ENCODE data around the gene NT5M.

The NT5M gene

GRCh38 chr17:17285951-17286350 lies 17.2 kb upstream of the NT5M start:
- TF ChIP-seq CTCF (conservative IDR thresholded peaks at IDR 0.05; ENCODE audit: low read depth): no peak
- ChIA-PET POLR2A (ENCODE audit: low non-redundant PET) (no interaction called here), CTCF (no interaction called here)
- no peak overlapping the region for H3K27ac ChIP-seq
- DNase-seq (ENCODE audit: low spot score): no peak

GRCh38 chr17:17289086-17289485 lies 14.1 kb upstream of the NT5M start:
- CTCF ChIA-PET: no interaction called here
- no peak overlapping the region for H3K27ac ChIP-seq
- POLR2A ChIA-PET (ENCODE audit: low non-redundant PET): no interaction called here
- no peak for TF ChIP-seq CTCF (conservative IDR thresholded peaks at IDR 0.05; ENCODE audit: low read depth)
- no peak for DNase-seq (ENCODE audit: low spot score)

- ChIA-PET CTCF (no interaction called here), POLR2A (ENCODE audit: low non-redundant PET) (no interaction called here)
- no peak for TF ChIP-seq CTCF (conservative IDR thresholded peaks at IDR 0.05; ENCODE audit: low read depth)
- no peak overlapping the region for H3K27ac ChIP-seq
- DNase-seq (ENCODE audit: low spot score): no peak
Measured at GRCh38 chr17:17289701-17290100, 13.5 kb upstream of the NT5M start.

GRCh38 chr17:17295141-17295540 lies 8.0 kb upstream of the NT5M start:
- no peak for TF ChIP-seq CTCF (conservative IDR thresholded peaks at IDR 0.05; ENCODE audit: low read depth)
- ChIA-PET POLR2A (ENCODE audit: low non-redundant PET) (no interaction called here), CTCF (no interaction called here)
- DNase-seq (ENCODE audit: low spot score): no peak
- no peak overlapping the region for H3K27ac ChIP-seq

- ChIA-PET CTCF (no interaction called here), POLR2A (ENCODE audit: low non-redundant PET) (no interaction called here)
- TF ChIP-seq CTCF (conservative IDR thresholded peaks at IDR 0.05; ENCODE audit: low read depth): no peak
- DNase-seq (ENCODE audit: low spot score): no peak
- no peak overlapping the region for H3K27ac ChIP-seq
Measured at GRCh38 chr17:17297217-17297616, 6.0 kb upstream of the NT5M start.

- no peak for TF ChIP-seq CTCF (conservative IDR thresholded peaks at IDR 0.05; ENCODE audit: low read depth)
- ChIA-PET CTCF (interaction anchor here (0.6 kb wide), 1 partner anchor 593 kb away, joined by 4 read pairs; no protein-coding TSS in a partner anchor), POLR2A (ENCODE audit: low non-redundant PET) (no interaction called here)
- no peak for DNase-seq (ENCODE audit: low spot score)
- H3K27ac ChIP-seq: no peak overlapping the region
Measured at GRCh38 chr17:17298108-17298507, 5.1 kb upstream of the NT5M start.

Measured in RWPE1 (cell line).